Activated naive CD8-positive, alpha-beta T cell treated with anti-CD3 and anti-CD28 coated beads, Interleukin-2, amount 50 U/mL, for 24 hours (primary cell): ENCODE measurements around the gene HDGF.

Experiments
- ATAC-seq: fragments of 150-1000 bp; cut with Tn5 transposase; one replicate; pipeline ENCODE4 v1.10.0; 2021
- DNase-seq: peaks from one replicate; pipeline ENCODE4 v3.0.0; 2021
- H3K27ac Mint-ChIP-seq: one replicate; pipeline ENCODE4 v1.8.0; 2021; ENCODE audit warnings: mild to moderate bottlenecking, mixed read lengths
- H3K27me3 Mint-ChIP-seq: one replicate; pipeline ENCODE4 v1.8.0; 2021; ENCODE audit warnings: mixed read lengths
- H3K36me3 Mint-ChIP-seq: one replicate; pipeline ENCODE4 v1.8.0; 2021; ENCODE audit warnings: low read depth, mixed read lengths
- H3K4me1 Mint-ChIP-seq: one replicate; pipeline ENCODE4 v1.8.0; 2021; ENCODE audit warnings: mixed read lengths
- H3K4me3 Mint-ChIP-seq: one replicate; pipeline ENCODE4 v1.8.0; 2021; ENCODE audit warnings: mild to moderate bottlenecking, moderate library complexity, mixed read lengths
- H3K9me3 Mint-ChIP-seq: one replicate; pipeline ENCODE4 v1.8.0; 2021; ENCODE audit warnings: mixed read lengths

HDGF gene

GRCh38 chr1:156744786-156745419, 6.6 kb downstream of the HDGF start:
- ATAC-seq: no peak
- Mint-ChIP-seq H3K4me3 (no peak overlapping the region), H3K36me3 (peaks cover 56% of the 10 kb centered on the region), H3K27ac (peak overlapping the region; percentile 94), H3K27me3 (no peaks in the 10 kb centered on the region), H3K9me3 (no peaks in the 10 kb centered on the region), H3K4me1 (peaks cover 72% of the 10 kb centered on the region)
- DNase-seq: no peak

DNA sequence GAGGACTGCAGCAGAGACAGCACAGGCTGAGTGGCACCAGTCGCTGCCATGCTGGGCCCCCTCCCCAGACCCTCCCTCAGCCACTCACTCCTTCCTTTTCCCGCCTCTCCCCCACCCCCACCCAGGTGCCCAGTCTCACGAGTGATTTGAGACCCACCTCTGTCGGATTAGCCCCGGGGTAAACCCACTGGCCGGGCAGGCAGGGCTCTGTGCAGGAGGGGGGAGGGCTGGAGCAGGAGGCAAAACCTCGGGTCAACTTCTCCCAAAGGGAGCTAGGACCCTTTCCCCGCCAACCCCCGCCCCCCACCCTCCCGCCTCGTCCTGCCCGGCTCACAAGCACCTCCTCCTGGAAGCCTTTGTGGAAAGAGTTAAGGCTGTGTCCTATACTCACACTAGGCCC, 7.1 kb downstream of the HDGF start:
- ATAC-seq (no peak), DNase-seq (no peak)
- Mint-ChIP-seq H3K27ac (no peak overlapping the region), H3K9me3 (no peaks in the 10 kb centered on the region), H3K36me3 (peaks cover 53% of the 10 kb centered on the region), H3K4me3 (no peak overlapping the region), H3K27me3 (no peaks in the 10 kb centered on the region), H3K4me1 (peaks cover 71% of the 10 kb centered on the region)

DNA sequence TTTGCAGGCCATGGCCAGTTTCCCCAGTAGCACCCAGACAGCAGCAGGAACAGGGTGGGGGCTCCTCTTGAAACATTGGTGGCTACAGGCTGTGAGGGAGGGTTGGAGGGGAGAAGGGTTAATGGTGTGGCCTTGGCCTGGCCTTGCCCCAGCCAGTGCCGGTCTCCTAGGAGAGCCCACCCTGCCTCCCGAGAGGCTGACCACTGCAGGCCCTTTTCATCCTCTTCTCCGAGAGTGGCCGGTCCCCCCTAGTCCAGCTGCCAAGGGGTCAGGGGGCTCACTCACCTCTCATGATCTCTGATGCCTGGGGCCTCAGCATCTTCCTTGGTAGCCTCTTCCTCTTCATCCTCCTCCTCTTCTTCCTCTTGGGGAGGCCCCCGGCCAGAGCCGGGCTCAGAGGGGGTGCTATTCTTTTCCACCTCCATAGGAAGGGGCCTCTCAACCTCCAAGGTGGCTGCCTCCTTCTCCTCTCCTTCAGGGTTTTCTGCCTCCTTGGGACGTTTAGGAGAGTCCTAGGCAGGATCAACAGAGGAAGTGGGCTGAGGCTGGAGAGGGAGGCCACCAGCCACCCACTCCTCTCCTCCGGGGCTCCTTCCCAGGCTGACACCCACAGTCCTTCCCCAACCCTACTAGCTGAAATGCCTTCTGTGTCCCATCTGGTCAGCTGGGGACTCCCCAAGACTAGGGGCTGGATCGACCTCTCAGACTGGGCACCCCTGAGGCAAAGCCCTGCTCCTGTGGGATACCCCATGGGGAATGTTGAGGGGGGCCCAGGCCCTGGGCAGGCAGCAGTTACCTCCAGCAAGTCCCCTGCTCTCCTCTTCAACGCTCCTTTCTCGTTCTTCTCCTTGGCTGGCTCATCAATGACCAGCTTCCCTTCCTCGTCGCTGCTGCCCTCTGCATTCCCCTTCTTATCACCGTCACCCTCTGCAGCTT, 7.8 kb downstream of the HDGF start:
- peaks cover 53% of the 10 kb centered on the region for H3K36me3 Mint-ChIP-seq
- DNase-seq: no peak
- H3K4me3 Mint-ChIP-seq: no peak overlapping the region
- peaks cover 71% of the 10 kb centered on the region for H3K4me1 Mint-ChIP-seq
- no peak for ATAC-seq
- H3K27ac Mint-ChIP-seq: peak overlapping the region; percentile 29
- no peaks in the 10 kb centered on the region for H3K9me3 Mint-ChIP-seq
- no peaks in the 10 kb centered on the region for H3K27me3 Mint-ChIP-seq

DNA sequence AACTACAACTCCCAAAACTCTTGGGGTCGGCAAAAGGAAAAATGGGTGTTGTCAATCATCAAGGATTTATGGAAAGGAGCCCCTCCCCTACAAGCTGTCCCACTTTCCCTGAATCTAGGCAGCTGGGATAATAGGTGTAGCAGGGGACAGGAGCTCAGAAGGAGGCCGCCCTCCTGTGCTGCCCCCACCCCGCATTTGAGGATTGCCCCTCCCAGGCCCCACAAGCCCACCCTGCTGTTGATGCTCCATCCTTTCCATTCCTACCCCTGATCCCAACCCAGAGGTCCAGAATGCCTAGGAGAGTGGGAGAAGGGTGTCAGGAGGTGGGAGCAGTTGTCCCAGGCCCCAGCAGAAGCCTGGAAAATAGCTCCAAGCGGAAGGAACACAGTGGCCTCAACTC, 8.7 kb downstream of the HDGF start:
- Mint-ChIP-seq H3K9me3 (no peaks in the 10 kb centered on the region), H3K4me1 (peaks cover 65% of the 10 kb centered on the region), H3K4me3 (no peak overlapping the region), H3K27me3 (no peaks in the 10 kb centered on the region), H3K36me3 (peaks cover 58% of the 10 kb centered on the region), H3K27ac (peak overlapping the region; percentile 98)
- no peak for DNase-seq
- no peak for ATAC-seq

GRCh38 chr1:156742017-156742416, 9.5 kb downstream of the HDGF start:
- H3K9me3 Mint-ChIP-seq: no peaks in the 10 kb centered on the region
- peak overlapping the region; percentile 98 for H3K27ac Mint-ChIP-seq
- peaks cover 59% of the 10 kb centered on the region for H3K4me1 Mint-ChIP-seq
- DNase-seq: no peak
- H3K27me3 Mint-ChIP-seq: no peaks in the 10 kb centered on the region
- H3K36me3 Mint-ChIP-seq: peaks cover 57% of the 10 kb centered on the region
- ATAC-seq: no peak
- peak overlapping the region; percentile 96 for H3K4me3 Mint-ChIP-seq

DNA sequence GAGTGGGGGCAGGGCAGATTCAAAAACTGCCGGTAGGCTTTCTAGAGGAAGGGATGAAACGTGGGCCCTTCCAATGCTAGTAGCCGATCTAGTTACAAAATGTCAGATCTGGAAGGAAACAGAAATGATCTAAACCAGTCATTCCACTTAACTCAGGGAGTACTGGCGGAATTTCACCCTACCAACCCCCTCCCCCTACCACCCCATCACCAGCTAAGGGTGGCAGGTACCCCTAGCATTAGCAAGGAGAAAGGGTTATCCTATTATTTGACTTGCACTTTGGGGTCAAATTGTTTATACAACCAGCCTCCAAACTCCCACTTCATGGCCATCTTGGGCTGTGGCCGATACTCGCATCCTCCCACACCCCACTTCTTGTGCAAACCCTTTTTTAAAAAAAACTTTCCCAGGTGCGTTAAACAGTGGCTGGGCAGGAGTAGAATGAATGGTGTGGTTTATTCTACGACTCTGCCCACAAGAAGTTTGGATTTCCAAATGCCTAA, 9.9 kb downstream of the HDGF start:
- H3K27me3 Mint-ChIP-seq: no peaks in the 10 kb centered on the region
- ATAC-seq: no peak
- H3K4me3 Mint-ChIP-seq: peak overlapping the region; percentile 96
- peaks cover 54% of the 10 kb centered on the region for H3K4me1 Mint-ChIP-seq
- peak overlapping the region; percentile 98 for H3K27ac Mint-ChIP-seq
- no peak for DNase-seq
- H3K36me3 Mint-ChIP-seq: peaks cover 58% of the 10 kb centered on the region
- no peaks in the 10 kb centered on the region for H3K9me3 Mint-ChIP-seq

GRCh38 chr1:156740741-156741480, 10.6 kb downstream of the HDGF start, which contains the start of gene MRPL24:
TSS of gene MRPL24 (minus strand) at chr1:156741088. CDS start at chr1:156738704, 2,384 bp downstream.
- Mint-ChIP-seq H3K4me3 (peak within 1 kb of the TSS; percentile 96), H3K4me1 (peaks cover 48% of the 10 kb centered on the region), H3K27ac (peak within 1 kb of the TSS; percentile 98), H3K9me3 (no peaks in the 10 kb centered on the region), H3K36me3 (peaks cover 58% of the 10 kb centered on the region), H3K27me3 (no peaks in the 10 kb centered on the region)
- ATAC-seq (peak; percentile 88), DNase-seq (peak; percentile 94)

- Mint-ChIP-seq H3K4me3 (peak overlapping the region; percentile 96), H3K27me3 (no peaks in the 10 kb centered on the region), H3K27ac (peak overlapping the region; percentile 98), H3K9me3 (no peaks in the 10 kb centered on the region), H3K4me1 (peaks cover 44% of the 10 kb centered on the region), H3K36me3 (peaks cover 56% of the 10 kb centered on the region)
- no peak for DNase-seq
- ATAC-seq: peak; percentile 2
Measured at GRCh38 chr1:156740237-156740740, 11.2 kb downstream of the HDGF start.

DNA sequence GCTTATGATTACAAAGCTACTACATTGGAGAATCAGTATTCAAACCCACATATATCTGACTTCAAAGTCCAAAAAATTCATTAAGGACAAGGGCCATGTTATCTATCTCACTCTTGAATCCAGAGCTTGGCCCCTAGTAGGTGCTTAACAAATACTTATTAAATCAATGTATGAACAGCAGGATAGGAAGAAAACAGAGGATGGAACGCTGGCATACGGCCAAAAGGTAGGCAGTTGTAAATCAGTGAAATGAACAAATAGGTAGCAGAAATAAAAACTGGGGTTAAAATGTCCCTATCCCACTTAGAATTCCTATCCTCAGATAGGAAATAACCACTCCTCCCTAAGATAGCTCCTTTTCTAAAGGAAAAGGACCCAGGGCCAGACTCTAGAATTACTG, 12.6 kb downstream of the HDGF start:
- peak overlapping the region; percentile 96 for H3K4me3 Mint-ChIP-seq
- H3K4me1 Mint-ChIP-seq: peaks cover 44% of the 10 kb centered on the region
- H3K27me3 Mint-ChIP-seq: no peaks in the 10 kb centered on the region
- H3K9me3 Mint-ChIP-seq: no peaks in the 10 kb centered on the region
- peak overlapping the region; percentile 59 for H3K27ac Mint-ChIP-seq
- H3K36me3 Mint-ChIP-seq: peaks cover 51% of the 10 kb centered on the region
- no peak for ATAC-seq
- no peak for DNase-seq

DNA sequence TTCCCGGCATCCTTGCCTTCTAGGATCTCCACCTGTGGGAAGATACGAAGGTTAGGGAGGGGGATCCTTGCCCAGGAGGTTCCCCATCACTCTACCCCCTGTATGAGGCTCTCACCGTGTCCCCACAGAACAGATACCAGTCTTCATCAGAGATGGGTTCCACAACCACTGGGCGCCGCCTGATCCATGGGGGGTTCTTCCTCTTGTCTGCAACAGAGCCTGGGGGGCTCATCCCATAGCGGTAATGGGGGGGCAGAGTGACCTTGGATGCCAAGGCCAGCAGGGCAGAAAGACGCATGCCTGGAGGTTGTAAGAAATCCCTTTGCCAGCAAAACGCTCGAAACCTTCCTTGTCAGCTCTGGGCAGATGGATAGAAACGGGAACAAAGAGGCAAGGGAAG, 13.1 kb downstream of the HDGF start:
- Mint-ChIP-seq H3K4me3 (peak overlapping the region; percentile 96), H3K36me3 (peaks cover 51% of the 10 kb centered on the region), H3K9me3 (no peaks in the 10 kb centered on the region), H3K27ac (no peak overlapping the region), H3K4me1 (peaks cover 44% of the 10 kb centered on the region), H3K27me3 (no peaks in the 10 kb centered on the region)
- no peak for DNase-seq
- ATAC-seq: no peak

- no peak overlapping the region for H3K4me3 Mint-ChIP-seq
- peaks cover 20% of the 10 kb centered on the region for H3K4me1 Mint-ChIP-seq
- H3K27me3 Mint-ChIP-seq: no peaks in the 10 kb centered on the region
- ATAC-seq (no peak), DNase-seq (no peak)
- H3K27ac Mint-ChIP-seq: no peak overlapping the region
- peaks cover 30% of the 10 kb centered on the region for H3K36me3 Mint-ChIP-seq
- no peaks in the 10 kb centered on the region for H3K9me3 Mint-ChIP-seq
Measured at GRCh38 chr1:156733989-156734584, 17.4 kb downstream of the HDGF start.

- Mint-ChIP-seq H3K4me1 (peaks cover 19% of the 10 kb centered on the region), H3K27me3 (no peaks in the 10 kb centered on the region), H3K9me3 (no peaks in the 10 kb centered on the region), H3K4me3 (no peak within 1 kb of the TSS), H3K27ac (peak within 1 kb of the TSS; percentile 99), H3K36me3 (peaks cover 20% of the 10 kb centered on the region)
- DNase-seq (peak; percentile 96), ATAC-seq (peak; percentile 94)
Measured at GRCh38 chr1:156728599-156729462, 22.6 kb downstream of the HDGF start, which contains the start of gene ISG20L2. TSS of gene ISG20L2 (minus strand) at chr1:156728766. CDS start at chr1:156727652, 1,114 bp downstream.

DNA sequence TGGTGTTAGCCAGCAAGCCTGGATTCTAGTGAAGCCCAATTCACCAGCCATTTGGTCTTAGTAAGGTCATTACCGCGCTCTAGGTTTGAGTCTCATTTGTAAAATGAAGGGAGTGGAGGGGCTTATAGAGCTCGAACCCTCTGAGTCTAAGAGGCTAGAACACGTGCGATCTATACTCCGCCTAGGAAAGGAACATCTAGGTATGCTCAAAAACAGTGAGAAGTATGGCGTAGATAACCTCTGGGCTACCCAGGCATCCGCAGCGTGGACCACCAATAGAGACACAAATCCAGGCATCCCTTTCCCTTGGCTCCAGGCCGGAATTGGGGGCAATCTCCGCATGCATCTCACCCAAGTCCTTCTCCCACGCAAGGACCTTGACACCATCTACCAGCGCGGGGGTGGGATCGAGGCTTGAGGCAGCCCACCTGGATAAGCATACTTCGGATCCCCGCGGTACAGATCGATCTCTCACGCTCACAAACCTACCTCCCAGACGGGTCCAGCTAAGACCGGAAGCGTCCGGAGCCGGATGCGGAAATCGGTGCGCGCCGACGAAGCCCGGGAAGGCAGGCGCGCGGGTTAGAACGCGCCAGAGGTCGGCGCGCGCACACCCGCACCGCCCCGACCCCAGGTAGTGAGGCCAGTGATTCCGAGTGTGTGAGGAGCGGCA, 23.4 kb downstream of the HDGF start, which contains the start of gene METTL25B:
METTL25B (plus strand) TSS at position 544 of the 673 bp plus-strand sequence. CDS start 636 bp downstream, outside the sequence.
- ATAC-seq (peak; percentile 74), DNase-seq (peak; percentile 85)
- peaks cover 19% of the 10 kb centered on the region for H3K4me1 Mint-ChIP-seq
- no peak within 1 kb of the TSS for H3K4me3 Mint-ChIP-seq
- H3K36me3 Mint-ChIP-seq: peaks cover 28% of the 10 kb centered on the region
- no peaks in the 10 kb centered on the region for H3K27me3 Mint-ChIP-seq
- H3K27ac Mint-ChIP-seq: peak within 1 kb of the TSS; percentile 99
- H3K9me3 Mint-ChIP-seq: no peaks in the 10 kb centered on the region
